Measurements from ENCODE around the gene ZC3H12D.

ZC3H12D gene

GRCh38 chr6:149483849-149484655, 762 bp downstream of the ZC3H12D start:
- TF ChIP-seq FOXP2 (optimal IDR thresholded peaks at IDR 0.05; ENCODE audit: borderline replicate concordance, extremely low read depth, extremely low read length, insufficient read depth) (no peak), SIN3A (IDR thresholded peaks at IDR 0.05; ENCODE audit: borderline replicate concordance, insufficient read depth, low read length) (no peak)

DNA sequence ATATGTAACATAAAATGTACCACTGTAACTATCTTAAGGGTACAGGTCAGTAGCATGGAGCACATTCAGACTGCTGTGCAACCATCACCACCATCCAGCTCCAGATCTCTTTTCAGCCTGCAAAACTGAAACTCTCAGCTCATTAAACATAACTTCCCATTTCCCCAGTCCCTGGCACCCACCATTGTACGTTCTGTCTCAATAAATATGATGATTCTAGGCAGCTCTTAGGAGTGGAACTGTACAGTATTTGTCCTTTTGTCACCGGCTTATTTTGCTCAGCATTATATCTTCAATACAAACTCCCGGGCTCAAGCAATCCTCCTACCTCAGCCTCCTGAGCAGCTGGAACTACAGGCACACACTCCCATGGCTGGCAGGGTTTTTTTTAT, 1.5 kb downstream of the ZC3H12D start:
- TF ChIP-seq TAF1 (IDR thresholded peaks at IDR 0.05; ENCODE audit: borderline replicate concordance, insufficient read depth, low read length) (no peak), POLR2AphosphoS5 (IDR thresholded peaks at IDR 0.05; ENCODE audit: low read depth, low read length) (no peak), REST (IDR thresholded peaks at IDR 0.05; ENCODE audit: insufficient read depth in 1 of 2, low read depth in 2 of 2, low read length in 2 of 2) (no peak)

GRCh38 chr6:149482545-149483333, 2.1 kb downstream of the ZC3H12D start:
- TF ChIP-seq FOXP2 (optimal IDR thresholded peaks at IDR 0.05; ENCODE audit: borderline replicate concordance, extremely low read depth, extremely low read length, insufficient read depth) (no peak), POLR2AphosphoS5 (IDR thresholded peaks at IDR 0.05; ENCODE audit: low read depth, low read length) (no peak), REST (IDR thresholded peaks at IDR 0.05; ENCODE audit: insufficient read depth in 1 of 2, low read depth in 2 of 2, low read length in 2 of 2) (no peak), SIN3A (IDR thresholded peaks at IDR 0.05; ENCODE audit: borderline replicate concordance, insufficient read depth, low read length) (no peak), TAF1 (IDR thresholded peaks at IDR 0.05; ENCODE audit: borderline replicate concordance, insufficient read depth, low read length) (no peak)

DNA sequence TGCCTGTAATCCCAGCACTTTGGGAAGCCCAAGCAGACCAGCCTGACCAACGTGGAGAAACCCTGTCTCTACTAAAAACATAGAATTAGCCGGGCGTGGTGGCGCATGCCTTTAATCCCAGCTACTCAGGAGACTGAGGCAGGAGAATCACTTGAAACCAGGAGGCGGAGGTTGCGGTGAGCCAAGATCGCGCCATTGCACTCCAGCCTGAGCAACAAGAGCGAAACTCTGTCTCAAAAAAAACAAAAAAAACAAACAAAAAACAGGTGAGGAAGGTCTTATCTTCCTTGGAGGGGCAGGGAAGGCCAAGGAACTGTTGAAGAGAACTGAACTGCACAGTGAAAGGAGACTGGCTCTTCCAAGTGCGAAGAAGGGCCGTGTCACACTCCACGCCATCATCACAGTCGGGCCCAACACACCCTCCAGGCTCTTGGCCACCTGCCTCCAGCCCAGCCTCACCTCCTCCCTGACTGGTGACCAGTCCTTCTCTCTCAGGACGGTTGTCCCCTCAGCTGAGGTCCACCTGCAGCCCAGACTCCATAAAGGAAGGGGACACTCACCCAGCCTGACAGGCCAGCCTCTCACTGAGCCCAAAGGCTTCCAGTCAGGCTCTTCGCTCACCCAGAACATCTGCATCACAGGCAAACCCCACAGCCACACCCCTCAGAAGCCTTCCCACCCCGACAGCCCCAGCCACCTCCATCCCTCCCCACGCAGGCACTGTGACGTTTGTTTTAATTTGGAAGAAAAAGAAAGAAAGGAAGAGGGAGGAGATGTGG, 4.1 kb downstream of the ZC3H12D start:
- no peak for TF ChIP-seq POLR2AphosphoS5 (IDR thresholded peaks at IDR 0.05; ENCODE audit: low read depth, low read length)
- TF ChIP-seq REST (IDR thresholded peaks at IDR 0.05; ENCODE audit: insufficient read depth in 1 of 2, low read depth in 2 of 2, low read length in 2 of 2) = no peak
- no peak for TF ChIP-seq SIN3A (IDR thresholded peaks at IDR 0.05; ENCODE audit: borderline replicate concordance, insufficient read depth, low read length)

DNA sequence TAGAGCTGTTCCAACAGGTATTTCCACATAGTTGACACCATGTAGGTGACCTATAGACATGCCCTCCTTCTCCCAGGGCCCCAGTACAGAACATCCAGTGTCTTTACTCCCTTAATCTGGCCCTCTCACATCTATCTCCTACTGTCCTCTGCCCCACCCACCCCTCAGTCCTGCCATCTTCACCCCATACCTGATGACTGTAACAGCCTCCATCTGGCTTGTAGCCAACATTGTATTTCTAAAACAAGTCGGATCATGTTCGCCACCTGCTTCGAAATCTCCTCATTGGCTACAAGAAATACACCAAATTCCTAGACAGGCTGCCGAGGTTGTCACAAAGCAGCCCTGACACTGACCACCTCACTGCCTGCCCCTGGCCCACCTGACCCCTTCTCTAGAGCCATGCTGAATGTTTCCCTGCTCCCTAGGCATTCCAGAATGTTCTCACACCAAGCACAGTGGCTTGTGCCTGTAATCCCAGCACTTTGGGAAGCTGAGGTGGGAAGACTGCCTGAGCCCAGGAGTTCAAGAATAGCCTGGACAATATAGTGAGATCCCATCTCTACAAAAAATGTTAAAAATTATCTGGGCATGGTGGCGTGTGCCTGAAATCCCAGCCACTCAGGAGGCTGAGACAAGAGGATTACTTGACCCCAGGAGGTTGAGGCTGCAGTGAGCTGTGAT, 6.0 kb downstream of the ZC3H12D start:
- TF ChIP-seq SIN3A (IDR thresholded peaks at IDR 0.05; ENCODE audit: borderline replicate concordance, insufficient read depth, low read length) (no peak), TAF1 (IDR thresholded peaks at IDR 0.05; ENCODE audit: borderline replicate concordance, insufficient read depth, low read length) (no peak), FOXP2 (optimal IDR thresholded peaks at IDR 0.05; ENCODE audit: borderline replicate concordance, extremely low read depth, extremely low read length, insufficient read depth) (no peak), REST (IDR thresholded peaks at IDR 0.05; ENCODE audit: insufficient read depth in 1 of 2, low read depth in 2 of 2, low read length in 2 of 2) (no peak)

Measured in PFSK-1 (cell line).